ENCODE results near the gene CNST. TPM values are rescaled to one million over a fixed set of nuclear protein-coding genes. Genes with fewer than 3 reads are reported as not detected.
A peak's percentile ranks its signal among the peaks of the same experiment; 100 is the strongest.

CNST gene
- total and polyA plus RNA-seq, 5 donors from 2014 or later: 54.4 to 115 (median 66.6) TPM

GRCh38 chr1:246540738-246541491 lies 25.3 kb upstream of the CNST start:
- Histone ChIP-seq H3K36me3 (ENCODE audit: control insufficient read depth, insufficient read depth, low read length) (peaks cover 51% of the 10 kb centered on the region), H3K27me3 (ENCODE audit: control insufficient read depth, insufficient read depth, low read length) (no peaks in the 10 kb centered on the region), H3K4me1 (ENCODE audit: control insufficient read depth, insufficient read depth, low read length, poor library complexity, severe bottlenecking) (no peaks in the 10 kb centered on the region), H3K4me3 (ENCODE audit: low read depth, low read length) (no peak overlapping the region), H3K27ac (ENCODE audit: insufficient read depth, low read length, poor library complexity, severe bottlenecking) (no peak overlapping the region), H3K9me3 (ENCODE audit: control insufficient read depth in 2 of 2, low read length in 2 of 2) (no peaks in the 10 kb centered on the region)
- Mint-ChIP-seq H3K4me3 (no peak overlapping the region), H3K27me3 (no peaks in the 10 kb centered on the region), H3K4me1 (peaks cover 0 to 9% (median 0%) of the 10 kb centered on the region in 4 donors), H3K9me3 (no peaks in the 10 kb centered on the region), H3K27ac (peak overlapping the region in 1 of 3 donors; percentile 24), H3K36me3 (peaks cover 24% of the 10 kb centered on the region)
- no peak for ATAC-seq (ENCODE audit: low read depth in 2 of 2)
- no peak for DNase-seq

GRCh38 chr1:246544001-246544400 lies 22.3 kb upstream of the CNST start:
- H3K27ac ChIP-seq (ENCODE audit: insufficient read depth, low read length, poor library complexity, severe bottlenecking): no peak overlapping the region
- no peaks in the 10 kb centered on the region for H3K27me3 Mint-ChIP-seq
- H3K4me1 Mint-ChIP-seq: peaks cover 0 to 5% (median 0%) of the 10 kb centered on the region in 4 donors
- H3K27ac Mint-ChIP-seq: peak overlapping the region in 2 of 3 donors; percentile 27 to 38
- H3K36me3 Mint-ChIP-seq: peaks cover 24% of the 10 kb centered on the region
- DNase-seq (no peak), ATAC-seq (ENCODE audit: low read depth in 2 of 2) (no peak)
- no peaks in the 10 kb centered on the region for H3K9me3 ChIP-seq (ENCODE audit: control insufficient read depth in 2 of 2, low read length in 2 of 2)
- no peak overlapping the region for H3K4me3 Mint-ChIP-seq
- peaks cover 69% of the 10 kb centered on the region for H3K36me3 ChIP-seq (ENCODE audit: control insufficient read depth, insufficient read depth, low read length)
- no peaks in the 10 kb centered on the region for H3K27me3 ChIP-seq (ENCODE audit: control insufficient read depth, insufficient read depth, low read length)
- H3K4me3 ChIP-seq (ENCODE audit: low read depth, low read length): no peak overlapping the region
- no peaks in the 10 kb centered on the region for H3K9me3 Mint-ChIP-seq
- H3K4me1 ChIP-seq (ENCODE audit: control insufficient read depth, insufficient read depth, low read length, poor library complexity, severe bottlenecking): no peaks in the 10 kb centered on the region

GRCh38 chr1:246549665-246550064 lies 16.6 kb upstream of the CNST start:
- peak overlapping the region in 1 of 3 donors; percentile 23 for H3K27ac Mint-ChIP-seq
- H3K9me3 ChIP-seq (ENCODE audit: control insufficient read depth in 2 of 2, low read length in 2 of 2): no peaks in the 10 kb centered on the region
- H3K27ac ChIP-seq (ENCODE audit: insufficient read depth, low read length, poor library complexity, severe bottlenecking): no peak overlapping the region
- DNase-seq: no peak
- H3K4me3 ChIP-seq (ENCODE audit: low read depth, low read length): no peak overlapping the region
- no peaks in the 10 kb centered on the region for H3K27me3 Mint-ChIP-seq
- peaks cover 0 to 13% (median 2%) of the 10 kb centered on the region in 4 donors for H3K4me1 Mint-ChIP-seq
- H3K36me3 Mint-ChIP-seq: peaks cover 42% of the 10 kb centered on the region
- H3K9me3 Mint-ChIP-seq: no peaks in the 10 kb centered on the region
- no peaks in the 10 kb centered on the region for H3K27me3 ChIP-seq (ENCODE audit: control insufficient read depth, insufficient read depth, low read length)
- H3K36me3 ChIP-seq (ENCODE audit: control insufficient read depth, insufficient read depth, low read length): peaks cover 74% of the 10 kb centered on the region
- H3K4me3 Mint-ChIP-seq: no peak overlapping the region
- no peaks in the 10 kb centered on the region for H3K4me1 ChIP-seq (ENCODE audit: control insufficient read depth, insufficient read depth, low read length, poor library complexity, severe bottlenecking)
- no peak for ATAC-seq (ENCODE audit: low read depth in 2 of 2)

- Mint-ChIP-seq H3K4me1 (peaks cover 0 to 13% (median 2%) of the 10 kb centered on the region in 4 donors), H3K27me3 (no peaks in the 10 kb centered on the region), H3K9me3 (no peaks in the 10 kb centered on the region), H3K36me3 (peaks cover 48% of the 10 kb centered on the region), H3K27ac (peak overlapping the region in 1 of 3 donors; percentile 23), H3K4me3 (no peak overlapping the region)
- no peak overlapping the region for H3K4me3 ChIP-seq (ENCODE audit: low read depth, low read length)
- DNase-seq: no peak
- peaks cover 79% of the 10 kb centered on the region for H3K36me3 ChIP-seq (ENCODE audit: control insufficient read depth, insufficient read depth, low read length)
- no peaks in the 10 kb centered on the region for H3K27me3 ChIP-seq (ENCODE audit: control insufficient read depth, insufficient read depth, low read length)
- no peaks in the 10 kb centered on the region for H3K9me3 ChIP-seq (ENCODE audit: control insufficient read depth in 2 of 2, low read length in 2 of 2)
- ATAC-seq (ENCODE audit: low read depth in 2 of 2): no peak
- H3K27ac ChIP-seq (ENCODE audit: insufficient read depth, low read length, poor library complexity, severe bottlenecking): no peak overlapping the region
- no peaks in the 10 kb centered on the region for H3K4me1 ChIP-seq (ENCODE audit: control insufficient read depth, insufficient read depth, low read length, poor library complexity, severe bottlenecking)
These were observed 15.9 kb upstream of the CNST start for GRCh38 chr1:246550402-246550801.

GRCh38 chr1:246552110-246552509 lies 14.1 kb upstream of the CNST start:
- Mint-ChIP-seq H3K36me3 (peaks cover 54% of the 10 kb centered on the region), H3K27me3 (no peaks in the 10 kb centered on the region), H3K27ac (no peak overlapping the region), H3K4me1 (peaks cover 0 to 13% (median 2%) of the 10 kb centered on the region in 4 donors), H3K4me3 (no peak overlapping the region), H3K9me3 (peaks cover 0 to 2% (median 0%) of the 10 kb centered on the region in 7 donors)
- no peaks in the 10 kb centered on the region for H3K27me3 ChIP-seq (ENCODE audit: control insufficient read depth, insufficient read depth, low read length)
- DNase-seq (no peak), ATAC-seq (ENCODE audit: low read depth in 2 of 2) (no peak)
- no peak overlapping the region for H3K4me3 ChIP-seq (ENCODE audit: low read depth, low read length)
- no peaks in the 10 kb centered on the region for H3K4me1 ChIP-seq (ENCODE audit: control insufficient read depth, insufficient read depth, low read length, poor library complexity, severe bottlenecking)
- peaks cover 89% of the 10 kb centered on the region for H3K36me3 ChIP-seq (ENCODE audit: control insufficient read depth, insufficient read depth, low read length)
- no peak overlapping the region for H3K27ac ChIP-seq (ENCODE audit: insufficient read depth, low read length, poor library complexity, severe bottlenecking)
- H3K9me3 ChIP-seq (ENCODE audit: control insufficient read depth in 2 of 2, low read length in 2 of 2): no peaks in the 10 kb centered on the region

GRCh38 chr1:246554201-246554600 lies 12.1 kb upstream of the CNST start:
- Histone ChIP-seq H3K36me3 (ENCODE audit: control insufficient read depth, insufficient read depth, low read length) (peaks cover 78% of the 10 kb centered on the region), H3K4me1 (ENCODE audit: control insufficient read depth, insufficient read depth, low read length, poor library complexity, severe bottlenecking) (no peaks in the 10 kb centered on the region), H3K4me3 (ENCODE audit: low read depth, low read length) (no peak overlapping the region), H3K27ac (ENCODE audit: insufficient read depth, low read length, poor library complexity, severe bottlenecking) (no peak overlapping the region), H3K9me3 (ENCODE audit: control insufficient read depth in 2 of 2, low read length in 2 of 2) (no peaks in the 10 kb centered on the region), H3K27me3 (ENCODE audit: control insufficient read depth, insufficient read depth, low read length) (no peaks in the 10 kb centered on the region)
- peaks cover 3 to 18% (median 7%) of the 10 kb centered on the region in 4 donors for H3K4me1 Mint-ChIP-seq
- DNase-seq: no peak
- peaks cover 0 to 2% (median 0%) of the 10 kb centered on the region in 7 donors for H3K9me3 Mint-ChIP-seq
- no peaks in the 10 kb centered on the region for H3K27me3 Mint-ChIP-seq
- no peak overlapping the region for H3K27ac Mint-ChIP-seq
- peaks cover 60% of the 10 kb centered on the region for H3K36me3 Mint-ChIP-seq
- H3K4me3 Mint-ChIP-seq: no peak overlapping the region
- no peak for ATAC-seq (ENCODE audit: low read depth in 2 of 2)

- Mint-ChIP-seq H3K36me3 (peaks cover 50% of the 10 kb centered on the region), H3K4me1 (peaks cover 9 to 20% (median 15%) of the 10 kb centered on the region in 4 donors), H3K27me3 (no peaks in the 10 kb centered on the region), H3K27ac (no peak overlapping the region), H3K9me3 (peaks cover 0 to 2% (median 0%) of the 10 kb centered on the region in 7 donors), H3K4me3 (no peak overlapping the region)
- ATAC-seq (ENCODE audit: low read depth in 2 of 2): no peak
- H3K4me1 ChIP-seq (ENCODE audit: control insufficient read depth, insufficient read depth, low read length, poor library complexity, severe bottlenecking): no peaks in the 10 kb centered on the region
- H3K4me3 ChIP-seq (ENCODE audit: low read depth, low read length): no peak overlapping the region
- H3K9me3 ChIP-seq (ENCODE audit: control insufficient read depth in 2 of 2, low read length in 2 of 2): no peaks in the 10 kb centered on the region
- H3K27me3 ChIP-seq (ENCODE audit: control insufficient read depth, insufficient read depth, low read length): no peaks in the 10 kb centered on the region
- DNase-seq: no peak
- H3K36me3 ChIP-seq (ENCODE audit: control insufficient read depth, insufficient read depth, low read length): peaks cover 59% of the 10 kb centered on the region
- H3K27ac ChIP-seq (ENCODE audit: insufficient read depth, low read length, poor library complexity, severe bottlenecking): no peak overlapping the region
These were observed 8.2 kb upstream of the CNST start for GRCh38 chr1:246558041-246558440.

GRCh38 chr1:246559310-246559709 lies 6.9 kb upstream of the CNST start:
- peaks cover 14 to 28% (median 19%) of the 10 kb centered on the region in 4 donors for H3K4me1 Mint-ChIP-seq
- Histone ChIP-seq H3K27ac (ENCODE audit: insufficient read depth, low read length, poor library complexity, severe bottlenecking) (no peak overlapping the region), H3K4me3 (ENCODE audit: low read depth, low read length) (no peak overlapping the region), H3K27me3 (ENCODE audit: control insufficient read depth, insufficient read depth, low read length) (no peaks in the 10 kb centered on the region), H3K4me1 (ENCODE audit: control insufficient read depth, insufficient read depth, low read length, poor library complexity, severe bottlenecking) (peaks cover 7% of the 10 kb centered on the region), H3K9me3 (ENCODE audit: control insufficient read depth in 2 of 2, low read length in 2 of 2) (no peaks in the 10 kb centered on the region), H3K36me3 (ENCODE audit: control insufficient read depth, insufficient read depth, low read length) (peaks cover 48% of the 10 kb centered on the region)
- H3K4me3 Mint-ChIP-seq: no peak overlapping the region
- H3K36me3 Mint-ChIP-seq: peaks cover 40% of the 10 kb centered on the region
- H3K27ac Mint-ChIP-seq: peak overlapping the region in 2 of 3 donors; percentile 21 to 47
- DNase-seq: no peak
- peaks cover 0 to 2% (median 0%) of the 10 kb centered on the region in 7 donors for H3K9me3 Mint-ChIP-seq
- no peaks in the 10 kb centered on the region for H3K27me3 Mint-ChIP-seq
- ATAC-seq (ENCODE audit: low read depth in 2 of 2): no peak

All from CD4-positive, CD25-positive, alpha-beta regulatory T cell (primary cell).